ENCODE data around the gene PARP14.
"Not testable (repeated sequence)": the region's sequence is repeated elsewhere in the genome, so short reads cannot be mapped to it uniquely, and the experiment has no call there.

PARP14 gene

GRCh38 chr3:122681974-122682409, 1.4 kb downstream of the PARP14 start:
- Histone ChIP-seq H4K8ac (ENCODE audit: low read depth, low read length) (no peak overlapping the region), H3K18ac (ENCODE audit: low read length) (no peak overlapping the region), H3K4me1 (ENCODE audit: control insufficient read depth in 1 of 2, insufficient read depth in 2 of 2, low read length in 2 of 2) (peaks cover 0 to 2% of the 10 kb centered on the region in 2 experiments), H2BK120ac (ENCODE audit: insufficient read depth, low read length, poor library complexity) (no peak overlapping the region), H3K4ac (ENCODE audit: low read depth, low read length) (no peak overlapping the region), H3K23ac (ENCODE audit: low read length) (no peak overlapping the region), H3K9ac (ENCODE audit: low read length) (no peak overlapping the region), H3K4me2 (ENCODE audit: low read length) (no peak overlapping the region), H3K36me3 (ENCODE audit: control insufficient read depth in 1 of 2, insufficient read depth in 2 of 2, low read length in 2 of 2) (no peaks in the 10 kb centered on the region), H3K4me3 (ENCODE audit: low read depth, low read length) (no peak overlapping the region), H4K91ac (ENCODE audit: low read depth, low read length) (no peak overlapping the region), H3K27me3 (ENCODE audit: insufficient read depth, low read length) (peaks cover 3% of the 10 kb centered on the region), H3K27ac (ENCODE audit: low read depth, low read length) (no peak overlapping the region), H2BK12ac (ENCODE audit: low read length) (no peak overlapping the region), H2AFZ (ENCODE audit: insufficient read depth, low read length, poor library complexity) (no peak overlapping the region), H3K79me1 (ENCODE audit: low read length) (peaks cover 6% of the 10 kb centered on the region), H2AK5ac (ENCODE audit: low read length) (no peak overlapping the region), H3K9me3 (ENCODE audit: insufficient read depth, low read depth, low read length) (peaks cover 1% of the 10 kb centered on the region), H3K79me2 (ENCODE audit: control insufficient read depth, insufficient read depth, low read length, poor library complexity) (peaks cover 4% of the 10 kb centered on the region), H4K12ac (ENCODE audit: low read depth, low read length) (no peak overlapping the region), H2BK5ac (ENCODE audit: low read depth, low read length, poor library complexity) (no peak overlapping the region), H3K14ac (ENCODE audit: low read length) (no peak overlapping the region)
- peak in 1 of 2 donors; percentile 12 for DNase-seq
- WGBS (ENCODE audit: extremely low coverage, insufficient coverage, insufficient read length) = no CpG with 5 or more reads among the region's 3 CpGs

DNA sequence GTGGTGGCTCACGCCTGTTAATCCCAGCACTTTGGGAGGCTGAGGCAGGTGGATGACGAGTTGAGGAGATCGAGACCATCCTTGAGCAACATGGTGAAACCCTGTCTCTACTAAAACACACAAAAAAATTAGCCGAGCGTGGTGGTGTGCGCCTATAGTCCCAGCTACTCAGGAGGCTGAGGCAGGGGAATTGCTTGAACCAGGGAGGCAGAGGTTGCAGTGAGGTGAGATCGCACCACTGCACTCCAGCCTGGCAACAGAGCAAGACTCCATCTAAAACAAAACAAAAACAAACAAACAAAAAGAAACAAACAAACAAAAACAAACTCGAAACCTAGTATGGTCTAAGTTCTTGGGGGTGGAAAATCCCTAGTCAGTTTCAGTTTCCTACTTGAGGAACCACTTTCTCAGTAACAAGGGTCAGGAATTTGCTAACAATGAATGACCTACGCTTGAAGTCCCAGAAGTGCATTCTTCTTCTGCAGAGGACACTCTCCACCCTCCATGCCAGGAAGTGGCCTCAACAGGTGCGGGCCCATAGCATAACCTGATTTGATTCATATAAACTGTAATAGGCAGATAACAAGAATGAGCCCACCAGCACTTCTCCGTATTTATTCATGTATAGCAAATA, 2.3 kb downstream of the PARP14 start:
- not testable (repeated sequence) for H4K8ac ChIP-seq (ENCODE audit: low read depth, low read length); H3K27ac ChIP-seq (ENCODE audit: low read depth, low read length); H3K27me3 ChIP-seq (ENCODE audit: insufficient read depth, low read length); H2AFZ ChIP-seq (ENCODE audit: insufficient read depth, low read length, poor library complexity); H2AK5ac ChIP-seq (ENCODE audit: low read length); H3K14ac ChIP-seq (ENCODE audit: low read length); H3K23ac ChIP-seq (ENCODE audit: low read length); H3K9ac ChIP-seq (ENCODE audit: low read length); H3K4ac ChIP-seq (ENCODE audit: low read depth, low read length); H3K4me3 ChIP-seq (ENCODE audit: low read depth, low read length); H3K79me1 ChIP-seq (ENCODE audit: low read length); H2BK12ac ChIP-seq (ENCODE audit: low read length); H4K12ac ChIP-seq (ENCODE audit: low read depth, low read length); H3K18ac ChIP-seq (ENCODE audit: low read length); H3K79me2 ChIP-seq (ENCODE audit: control insufficient read depth, insufficient read depth, low read length, poor library complexity); H3K9me3 ChIP-seq (ENCODE audit: insufficient read depth, low read depth, low read length); H2BK5ac ChIP-seq (ENCODE audit: low read depth, low read length, poor library complexity); H3K36me3 ChIP-seq (ENCODE audit: control insufficient read depth in 1 of 2, insufficient read depth in 2 of 2, low read length in 2 of 2); H4K91ac ChIP-seq (ENCODE audit: low read depth, low read length); H2BK120ac ChIP-seq (ENCODE audit: insufficient read depth, low read length, poor library complexity); H3K4me1 ChIP-seq (ENCODE audit: control insufficient read depth in 1 of 2, insufficient read depth in 2 of 2, low read length in 2 of 2); H3K4me2 ChIP-seq (ENCODE audit: low read length)
- DNase-seq = peak in 1 of 2 donors; percentile 60
- WGBS (ENCODE audit: extremely low coverage, insufficient coverage, insufficient read length) = no CpG with 5 or more reads among the region's 11 CpGs

- Histone ChIP-seq H3K4me3 (ENCODE audit: low read depth, low read length) (no peak overlapping the region), H3K4me2 (ENCODE audit: low read length) (no peak overlapping the region), H3K9me3 (ENCODE audit: insufficient read depth, low read depth, low read length) (no peaks in the 10 kb centered on the region), H4K12ac (ENCODE audit: low read depth, low read length) (no peak overlapping the region), H3K36me3 (ENCODE audit: control insufficient read depth in 1 of 2, insufficient read depth in 2 of 2, low read length in 2 of 2) (peaks cover 0 to 3% of the 10 kb centered on the region in 2 experiments), H2BK12ac (ENCODE audit: low read length) (peak overlapping the region; percentile 54), H2BK5ac (ENCODE audit: low read depth, low read length, poor library complexity) (no peak overlapping the region), H2BK120ac (ENCODE audit: insufficient read depth, low read length, poor library complexity) (no peak overlapping the region), H3K9ac (ENCODE audit: low read length) (no peak overlapping the region), H3K23ac (ENCODE audit: low read length) (no peak overlapping the region), H2AK5ac (ENCODE audit: low read length) (no peak overlapping the region), H3K27ac (ENCODE audit: low read depth, low read length) (no peak overlapping the region), H2AFZ (ENCODE audit: insufficient read depth, low read length, poor library complexity) (no peak overlapping the region), H3K4ac (ENCODE audit: low read depth, low read length) (no peak overlapping the region), H3K18ac (ENCODE audit: low read length) (no peak overlapping the region), H3K14ac (ENCODE audit: low read length) (no peak overlapping the region), H3K4me1 (ENCODE audit: control insufficient read depth in 1 of 2, insufficient read depth in 2 of 2, low read length in 2 of 2) (peaks cover 8 to 15% of the 10 kb centered on the region in 2 experiments), H3K79me1 (ENCODE audit: low read length) (no peaks in the 10 kb centered on the region), H4K8ac (ENCODE audit: low read depth, low read length) (no peak overlapping the region), H4K91ac (ENCODE audit: low read depth, low read length) (no peak overlapping the region), H3K79me2 (ENCODE audit: control insufficient read depth, insufficient read depth, low read length, poor library complexity) (no peaks in the 10 kb centered on the region), H3K27me3 (ENCODE audit: insufficient read depth, low read length) (no peaks in the 10 kb centered on the region)
- no CpG with 5 or more reads among the region's 2 CpGs for WGBS (ENCODE audit: extremely low coverage, insufficient coverage, insufficient read length)
- DNase-seq = no peak
Observed at GRCh38 chr3:122687298-122687697, 6.7 kb downstream of the PARP14 start.

- no peak overlapping the region for H2BK5ac ChIP-seq (ENCODE audit: low read depth, low read length, poor library complexity)
- H3K4me2 ChIP-seq (ENCODE audit: low read length) = no peak overlapping the region
- DNase-seq = no peak
- H3K4me3 ChIP-seq (ENCODE audit: low read depth, low read length) = no peak overlapping the region
- H2BK120ac ChIP-seq (ENCODE audit: insufficient read depth, low read length, poor library complexity) = no peak overlapping the region
- no peaks in the 10 kb centered on the region for H3K79me2 ChIP-seq (ENCODE audit: control insufficient read depth, insufficient read depth, low read length, poor library complexity)
- H4K91ac ChIP-seq (ENCODE audit: low read depth, low read length) = peak overlapping the region; percentile 42
- no peaks in the 10 kb centered on the region for H3K27me3 ChIP-seq (ENCODE audit: insufficient read depth, low read length)
- H4K12ac ChIP-seq (ENCODE audit: low read depth, low read length) = no peak overlapping the region
- no peak overlapping the region for H3K4ac ChIP-seq (ENCODE audit: low read depth, low read length)
- H3K79me1 ChIP-seq (ENCODE audit: low read length) = no peaks in the 10 kb centered on the region
- peaks cover 0 to 3% of the 10 kb centered on the region in 2 experiments for H3K36me3 ChIP-seq (ENCODE audit: control insufficient read depth in 1 of 2, insufficient read depth in 2 of 2, low read length in 2 of 2)
- no peak overlapping the region for H3K18ac ChIP-seq (ENCODE audit: low read length)
- no peak overlapping the region for H3K14ac ChIP-seq (ENCODE audit: low read length)
- H2AFZ ChIP-seq (ENCODE audit: insufficient read depth, low read length, poor library complexity) = no peak overlapping the region
- H3K9ac ChIP-seq (ENCODE audit: low read length) = no peak overlapping the region
- WGBS (ENCODE audit: extremely low coverage, insufficient coverage, insufficient read length) = no CpG with 5 or more reads among the region's 4 CpGs
- H3K9me3 ChIP-seq (ENCODE audit: insufficient read depth, low read depth, low read length) = no peaks in the 10 kb centered on the region
- no peak overlapping the region for H2AK5ac ChIP-seq (ENCODE audit: low read length)
- peaks cover 8 to 15% of the 10 kb centered on the region in 2 experiments for H3K4me1 ChIP-seq (ENCODE audit: control insufficient read depth in 1 of 2, insufficient read depth in 2 of 2, low read length in 2 of 2)
- no peak overlapping the region for H2BK12ac ChIP-seq (ENCODE audit: low read length)
- peak overlapping the region; percentile 29 for H4K8ac ChIP-seq (ENCODE audit: low read depth, low read length)
- no peak overlapping the region for H3K23ac ChIP-seq (ENCODE audit: low read length)
- H3K27ac ChIP-seq (ENCODE audit: low read depth, low read length) = peak overlapping the region; percentile 44
Observed at GRCh38 chr3:122688996-122689395, 8.4 kb downstream of the PARP14 start.
